Muscle layer of duodenum (tissue), 2 donors: ENCODE results near the gene TRAK1.

Source experiments
- H3K27ac ChIP-seq: one replicate; pipeline ENCODE4 v1.7.0; 2013; ENCODE audit warnings: mild to moderate bottlenecking, low read length
- H3K27me3 ChIP-seq: one replicate; pipeline ENCODE4 v1.7.0; 2013; ENCODE audit warnings: low read depth, mild to moderate bottlenecking, control low read depth, low read length
- H3K36me3 ChIP-seq, 2 donors: one replicate each; pipeline ENCODE4 v1.7.0; 2013; ENCODE audit warnings: low read length in 2 of 2, control low read depth in 1 of 2, mild to moderate bottlenecking in 1 of 2; ENCODE audit not compliant: insufficient read depth in 2 of 2, control insufficient read depth in 1 of 2
- H3K4me1 ChIP-seq, 2 donors: one replicate each; pipeline ENCODE4 v1.7.0; 2013; ENCODE audit warnings: low read length in 2 of 2, mild to moderate bottlenecking in 2 of 2, control low read depth in 1 of 2, moderate library complexity in 1 of 2; ENCODE audit not compliant: insufficient read depth in 2 of 2, control insufficient read depth in 1 of 2
- H3K4me3 ChIP-seq, 2 donors: one replicate each; pipeline ENCODE4 v1.7.0; 2013; ENCODE audit warnings: low read length in 2 of 2, low read depth in 1 of 2, mild to moderate bottlenecking in 1 of 2
- H3K9me3 ChIP-seq, 2 donors: one replicate each; pipeline ENCODE4 v1.7.0; 2013; ENCODE audit warnings: low read length in 2 of 2, control low read depth in 1 of 2, mild to moderate bottlenecking in 1 of 2; ENCODE audit not compliant: control insufficient read depth in 1 of 2
- donor health status: healthy.

Gene TRAK1

GRCh38 chr3:42230860-42231259, 139.7 kb downstream of the TRAK1 start:
- no peak overlapping the region for H3K27ac ChIP-seq

GRCh38 chr3:42235532-42235931, 144.4 kb downstream of the TRAK1 start:
- no peak overlapping the region for H3K27ac ChIP-seq
- peaks cover 3 to 8% of the 10 kb centered on the region in 2 donors for H3K9me3 ChIP-seq
- H3K4me3 ChIP-seq = no peak overlapping the region
- H3K27me3 ChIP-seq = no peaks in the 10 kb centered on the region
- H3K4me1 ChIP-seq = no peaks in the 10 kb centered on the region
- H3K36me3 ChIP-seq = no peaks in the 10 kb centered on the region

More at GRCh38 chr3:42230860-42231259, 139.7 kb downstream of the TRAK1 start:
- Histone ChIP-seq H3K27me3 (no peaks in the 10 kb centered on the region), H3K36me3 (peaks cover 0 to 4% of the 10 kb centered on the region in 2 donors), H3K4me1 (no peaks in the 10 kb centered on the region), H3K9me3 (no peaks in the 10 kb centered on the region), H3K4me3 (no peak overlapping the region)

- Histone ChIP-seq H3K36me3 (no peaks in the 10 kb centered on the region), H3K27ac (no peak overlapping the region), H3K27me3 (no peaks in the 10 kb centered on the region), H3K4me1 (no peaks in the 10 kb centered on the region), H3K9me3 (peaks cover 3 to 8% of the 10 kb centered on the region in 2 donors), H3K4me3 (no peak overlapping the region)
Observed at GRCh38 chr3:42236611-42237010, 145.5 kb downstream of the TRAK1 start.

GRCh38 chr3:42246091-42246490, 154.9 kb downstream of the TRAK1 start:
- Histone ChIP-seq H3K4me1 (no peaks in the 10 kb centered on the region), H3K4me3 (no peak overlapping the region), H3K27me3 (peaks cover 7% of the 10 kb centered on the region), H3K36me3 (no peaks in the 10 kb centered on the region), H3K27ac (no peak overlapping the region), H3K9me3 (no peaks in the 10 kb centered on the region)

- H3K27me3 ChIP-seq = peaks cover 7% of the 10 kb centered on the region
- H3K4me3 ChIP-seq = no peak overlapping the region
- H3K4me1 ChIP-seq = no peaks in the 10 kb centered on the region
- no peaks in the 10 kb centered on the region for H3K9me3 ChIP-seq
- no peaks in the 10 kb centered on the region for H3K36me3 ChIP-seq
- H3K27ac ChIP-seq = no peak overlapping the region
Observed at GRCh38 chr3:42247576-42248027, 156.4 kb downstream of the TRAK1 start.

GRCh38 chr3:42250761-42251160, 159.6 kb downstream of the TRAK1 start:
- Histone ChIP-seq H3K27ac (no peak overlapping the region), H3K27me3 (peaks cover 7% of the 10 kb centered on the region)

GRCh38 chr3:42254566-42254965, 163.4 kb downstream of the TRAK1 start:
- Histone ChIP-seq H3K4me1 (no peaks in the 10 kb centered on the region), H3K27ac (no peak overlapping the region), H3K36me3 (no peaks in the 10 kb centered on the region), H3K27me3 (no peaks in the 10 kb centered on the region), H3K4me3 (no peak overlapping the region), H3K9me3 (no peaks in the 10 kb centered on the region)

More at GRCh38 chr3:42250761-42251160, 159.6 kb downstream of the TRAK1 start:
- no peaks in the 10 kb centered on the region for H3K4me1 ChIP-seq
- H3K36me3 ChIP-seq = no peaks in the 10 kb centered on the region
- H3K9me3 ChIP-seq = no peaks in the 10 kb centered on the region
- no peak overlapping the region for H3K4me3 ChIP-seq

- no peaks in the 10 kb centered on the region for H3K27me3 ChIP-seq
- no peak overlapping the region for H3K27ac ChIP-seq
- no peaks in the 10 kb centered on the region for H3K36me3 ChIP-seq
- H3K4me3 ChIP-seq = no peak overlapping the region
- no peaks in the 10 kb centered on the region for H3K9me3 ChIP-seq
- H3K4me1 ChIP-seq = no peaks in the 10 kb centered on the region
Observed at GRCh38 chr3:42256135-42256819, 165.1 kb downstream of the TRAK1 start.

GRCh38 chr3:42257007-42257406, 165.8 kb downstream of the TRAK1 start:
- Histone ChIP-seq H3K4me1 (no peaks in the 10 kb centered on the region), H3K36me3 (no peaks in the 10 kb centered on the region), H3K4me3 (no peak overlapping the region), H3K27ac (no peak overlapping the region), H3K9me3 (no peaks in the 10 kb centered on the region), H3K27me3 (no peaks in the 10 kb centered on the region)

- H3K9me3 ChIP-seq = no peaks in the 10 kb centered on the region
- peaks cover 0 to 30% of the 10 kb centered on the region in 2 donors for H3K4me1 ChIP-seq
- H3K36me3 ChIP-seq = no peaks in the 10 kb centered on the region
- H3K27me3 ChIP-seq = peaks cover 29% of the 10 kb centered on the region
- no peak overlapping the region for H3K4me3 ChIP-seq
- H3K27ac ChIP-seq = no peak overlapping the region
Observed at GRCh38 chr3:42262525-42262924, 171.4 kb downstream of the TRAK1 start.

GRCh38 chr3:42263354-42264346, 172.5 kb downstream of the TRAK1 start:
- Histone ChIP-seq H3K27ac (no peak overlapping the region), H3K27me3 (peaks cover 29% of the 10 kb centered on the region), H3K36me3 (no peaks in the 10 kb centered on the region), H3K9me3 (no peaks in the 10 kb centered on the region), H3K4me1 (peaks cover 0 to 30% of the 10 kb centered on the region in 2 donors), H3K4me3 (peak overlapping the region; percentile 26 to 60)
